ENCODE results near the gene SPINT4. TPM values are rescaled to one million over a fixed set of nuclear protein-coding genes. Genes with fewer than 3 reads are reported as not detected.
"Not testable (repeated sequence)": the region's sequence is repeated elsewhere in the genome, so short reads cannot be mapped to it uniquely, and the experiment has no call there.

SPINT4 gene
- total RNA-seq, 1 donor from 2014 or later = not detected

DNA sequence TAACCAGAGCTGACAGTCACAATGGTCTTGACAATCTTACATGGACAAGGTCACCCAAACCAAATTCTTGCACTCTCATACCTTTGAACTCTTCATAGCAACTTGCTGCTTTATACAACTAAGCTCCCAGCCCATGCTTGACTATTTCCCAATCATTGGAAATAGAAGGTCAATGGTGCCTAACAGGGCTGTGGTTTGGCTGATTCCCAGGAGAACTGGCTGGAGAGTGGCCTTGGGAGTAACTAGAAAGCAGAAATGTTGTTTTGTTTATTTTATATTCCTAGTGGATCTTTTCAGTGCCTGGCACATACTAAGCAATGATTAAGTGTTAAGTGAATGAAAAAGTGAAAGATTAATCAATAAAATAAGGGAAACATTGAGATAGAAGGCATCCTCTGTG lies 3.0 kb downstream of the SPINT4 start:
- no peak overlapping the region for H3K27ac ChIP-seq (ENCODE audit: low read depth, low read length)
- no peak overlapping the region for H3K9ac ChIP-seq (ENCODE audit: low read depth in 1 of 3, low read length in 3 of 3)
- no peak overlapping the region for H3K4me3 ChIP-seq (ENCODE audit: low read length in 3 of 3)
- H3K36me3 ChIP-seq (ENCODE audit: control insufficient read depth in 3 of 3, insufficient read depth in 3 of 3, low read length in 3 of 3) = no peaks in the 10 kb centered on the region
- no peaks in the 10 kb centered on the region for H3K27me3 ChIP-seq (ENCODE audit: control insufficient read depth in 3 of 3, insufficient read depth in 3 of 3, low read length in 3 of 3)
- H3K9me3 ChIP-seq (ENCODE audit: control insufficient read depth in 3 of 3, low read length in 3 of 3) = no peaks in the 10 kb centered on the region
- H3K4me1 ChIP-seq (ENCODE audit: control insufficient read depth in 3 of 3, insufficient read depth in 3 of 3, low read length in 3 of 3) = no peaks in the 10 kb centered on the region

DNA sequence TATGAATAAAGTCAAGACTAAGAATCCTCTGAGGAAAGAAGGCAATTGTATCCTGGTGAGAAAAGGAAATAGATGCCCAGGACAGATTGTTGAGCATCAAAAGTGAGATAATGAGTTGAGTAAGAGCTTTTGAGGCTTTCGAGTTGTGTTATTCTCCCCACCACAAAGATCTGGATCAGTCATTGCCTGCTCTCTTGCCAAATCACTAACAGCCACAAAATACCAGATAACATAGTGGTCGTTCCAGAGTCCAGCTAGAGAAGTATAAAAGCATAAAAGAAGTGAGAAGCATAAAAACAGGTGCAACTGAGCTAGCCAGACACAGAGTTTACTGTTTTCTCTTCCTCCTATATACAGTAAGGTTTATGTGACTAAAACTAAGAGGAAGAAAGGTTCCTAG lies 4.9 kb downstream of the SPINT4 start:
- Histone ChIP-seq H3K36me3 (ENCODE audit: control insufficient read depth in 3 of 3, insufficient read depth in 3 of 3, low read length in 3 of 3) (no peaks in the 10 kb centered on the region), H3K27me3 (ENCODE audit: control insufficient read depth in 3 of 3, insufficient read depth in 3 of 3, low read length in 3 of 3) (no peaks in the 10 kb centered on the region), H3K4me1 (ENCODE audit: control insufficient read depth in 3 of 3, insufficient read depth in 3 of 3, low read length in 3 of 3) (no peaks in the 10 kb centered on the region), H3K9ac (ENCODE audit: low read depth in 1 of 3, low read length in 3 of 3) (no peak overlapping the region), H3K4me3 (ENCODE audit: low read length in 3 of 3) (no peak overlapping the region), H3K27ac (ENCODE audit: low read depth, low read length) (no peak overlapping the region), H3K9me3 (ENCODE audit: control insufficient read depth in 3 of 3, low read length in 3 of 3) (no peaks in the 10 kb centered on the region)

DNA sequence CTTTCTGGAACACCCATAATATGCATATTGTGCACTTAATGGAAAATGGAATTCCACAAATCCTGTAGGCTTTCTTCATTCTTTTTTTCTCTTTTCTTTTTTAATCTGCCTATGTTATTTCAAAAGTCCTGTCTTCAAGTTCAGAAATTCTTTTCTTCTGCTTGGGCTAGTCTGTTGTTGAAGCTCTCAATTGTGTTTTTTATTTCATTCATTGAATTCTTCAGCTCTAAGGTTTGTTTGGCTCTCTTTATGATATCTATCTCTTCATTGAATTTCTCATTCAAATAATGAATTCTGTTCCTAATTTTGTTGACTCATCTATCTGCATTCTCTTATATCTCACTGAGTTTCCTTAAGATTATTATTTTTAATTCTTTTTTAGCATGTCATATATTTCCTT lies 10.1 kb downstream of the SPINT4 start:
- H3K9ac ChIP-seq (ENCODE audit: low read depth in 1 of 3, low read length in 3 of 3) = no peak overlapping the region
- no peaks in the 10 kb centered on the region for H3K27me3 ChIP-seq (ENCODE audit: control insufficient read depth in 3 of 3, insufficient read depth in 3 of 3, low read length in 3 of 3)
- no peaks in the 10 kb centered on the region for H3K4me1 ChIP-seq (ENCODE audit: control insufficient read depth in 3 of 3, insufficient read depth in 3 of 3, low read length in 3 of 3)
- no peaks in the 10 kb centered on the region for H3K36me3 ChIP-seq (ENCODE audit: control insufficient read depth in 3 of 3, insufficient read depth in 3 of 3, low read length in 3 of 3)
- no peak overlapping the region for H3K27ac ChIP-seq (ENCODE audit: low read depth, low read length)
- H3K4me3 ChIP-seq (ENCODE audit: low read length in 3 of 3) = no peak overlapping the region
- H3K9me3 ChIP-seq (ENCODE audit: control insufficient read depth in 3 of 3, low read length in 3 of 3) = peaks cover 0 to 4% (median 0%) of the 10 kb centered on the region in 3 donors

DNA sequence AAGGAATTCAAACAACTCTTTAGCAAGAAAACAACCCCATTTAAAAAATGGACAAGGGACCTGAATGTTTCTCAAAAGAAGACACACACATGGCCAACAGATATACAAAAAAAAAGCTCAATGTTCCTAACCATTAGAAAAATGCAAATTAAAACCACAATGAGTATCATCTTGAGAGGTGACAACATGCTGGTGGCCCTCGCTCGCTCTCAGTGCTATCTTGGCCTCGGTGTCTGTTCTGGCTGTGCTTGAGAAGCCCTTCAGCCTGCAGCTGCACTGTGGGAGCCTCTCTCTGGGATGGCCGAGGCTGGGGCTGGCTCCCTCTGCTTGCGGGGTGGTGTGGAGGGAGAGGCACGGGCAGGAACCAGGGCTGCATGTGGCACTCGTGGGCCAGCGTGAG lies 13.4 kb downstream of the SPINT4 start:
- no peak overlapping the region for H3K4me3 ChIP-seq (ENCODE audit: low read length in 3 of 3)
- no peak overlapping the region for H3K27ac ChIP-seq (ENCODE audit: low read depth, low read length)
- no peaks in the 10 kb centered on the region for H3K27me3 ChIP-seq (ENCODE audit: control insufficient read depth in 3 of 3, insufficient read depth in 3 of 3, low read length in 3 of 3)
- no peaks in the 10 kb centered on the region for H3K36me3 ChIP-seq (ENCODE audit: control insufficient read depth in 3 of 3, insufficient read depth in 3 of 3, low read length in 3 of 3)
- H3K9ac ChIP-seq (ENCODE audit: low read depth in 1 of 3, low read length in 3 of 3) = no peak overlapping the region
- H3K9me3 ChIP-seq (ENCODE audit: control insufficient read depth in 3 of 3, low read length in 3 of 3) = peaks cover 0 to 4% (median 0%) of the 10 kb centered on the region in 3 donors
- no peaks in the 10 kb centered on the region for H3K4me1 ChIP-seq (ENCODE audit: control insufficient read depth in 3 of 3, insufficient read depth in 3 of 3, low read length in 3 of 3)

DNA sequence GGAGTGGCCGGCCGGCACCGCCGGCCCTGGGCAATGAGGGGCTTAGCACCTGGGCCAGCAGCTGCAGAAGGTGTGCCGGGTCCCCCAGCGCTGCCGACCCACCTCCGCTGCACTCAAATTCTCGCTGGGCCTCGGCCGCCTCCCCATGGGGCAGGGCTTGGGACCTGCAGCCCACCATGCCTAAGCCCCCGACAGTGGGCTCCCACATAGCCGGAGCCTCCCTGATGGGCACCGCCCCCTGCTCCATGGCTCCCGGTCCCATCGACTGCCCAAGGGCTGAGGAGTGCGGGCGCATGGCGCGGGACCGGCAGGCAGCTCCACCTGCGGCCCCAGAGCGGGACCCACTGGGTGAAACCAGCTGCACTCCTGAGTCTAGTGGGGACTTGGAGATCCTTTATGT lies 13.8 kb downstream of the SPINT4 start:
- Histone ChIP-seq H3K27ac (ENCODE audit: low read depth, low read length) (no peak overlapping the region), H3K4me1 (ENCODE audit: control insufficient read depth in 3 of 3, insufficient read depth in 3 of 3, low read length in 3 of 3) (no peaks in the 10 kb centered on the region), H3K9me3 (ENCODE audit: control insufficient read depth in 3 of 3, low read length in 3 of 3) (peaks cover 0 to 4% (median 0%) of the 10 kb centered on the region in 3 donors), H3K4me3 (ENCODE audit: low read length in 3 of 3) (no peak overlapping the region), H3K27me3 (ENCODE audit: control insufficient read depth in 3 of 3, insufficient read depth in 3 of 3, low read length in 3 of 3) (no peaks in the 10 kb centered on the region), H3K36me3 (ENCODE audit: control insufficient read depth in 3 of 3, insufficient read depth in 3 of 3, low read length in 3 of 3) (no peaks in the 10 kb centered on the region), H3K9ac (ENCODE audit: low read depth in 1 of 3, low read length in 3 of 3) (no peak overlapping the region)

DNA sequence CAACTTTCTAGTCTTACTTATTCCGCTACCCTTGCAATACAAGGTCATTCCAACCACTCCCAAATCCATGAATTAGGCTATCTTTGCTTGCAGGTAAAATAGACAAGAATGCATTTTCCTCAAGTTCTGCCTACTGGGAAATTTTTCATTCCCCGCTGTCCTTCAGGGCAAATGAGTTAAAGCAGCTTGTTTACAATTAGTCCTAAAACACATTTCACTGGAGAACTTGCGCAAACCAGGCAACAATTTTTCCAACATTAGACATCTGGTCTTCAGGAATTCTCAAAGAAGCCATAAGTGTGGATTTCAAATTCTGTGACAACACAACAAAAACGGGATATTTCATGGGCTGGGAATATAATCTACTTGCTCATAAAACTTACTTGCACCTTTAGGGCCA lies 20.4 kb downstream of the SPINT4 start:
- Histone ChIP-seq H3K36me3 (ENCODE audit: control insufficient read depth in 3 of 3, insufficient read depth in 3 of 3, low read length in 3 of 3) (no peaks in the 10 kb centered on the region), H3K4me3 (ENCODE audit: low read length in 3 of 3) (no peak overlapping the region), H3K27me3 (ENCODE audit: control insufficient read depth in 3 of 3, insufficient read depth in 3 of 3, low read length in 3 of 3) (peaks cover 0 to 2% (median 0%) of the 10 kb centered on the region in 3 donors), H3K27ac (ENCODE audit: low read depth, low read length) (no peak overlapping the region), H3K9ac (ENCODE audit: low read depth in 1 of 3, low read length in 3 of 3) (no peak overlapping the region), H3K9me3 (ENCODE audit: control insufficient read depth in 3 of 3, low read length in 3 of 3) (no peaks in the 10 kb centered on the region), H3K4me1 (ENCODE audit: control insufficient read depth in 3 of 3, insufficient read depth in 3 of 3, low read length in 3 of 3) (no peaks in the 10 kb centered on the region)

DNA sequence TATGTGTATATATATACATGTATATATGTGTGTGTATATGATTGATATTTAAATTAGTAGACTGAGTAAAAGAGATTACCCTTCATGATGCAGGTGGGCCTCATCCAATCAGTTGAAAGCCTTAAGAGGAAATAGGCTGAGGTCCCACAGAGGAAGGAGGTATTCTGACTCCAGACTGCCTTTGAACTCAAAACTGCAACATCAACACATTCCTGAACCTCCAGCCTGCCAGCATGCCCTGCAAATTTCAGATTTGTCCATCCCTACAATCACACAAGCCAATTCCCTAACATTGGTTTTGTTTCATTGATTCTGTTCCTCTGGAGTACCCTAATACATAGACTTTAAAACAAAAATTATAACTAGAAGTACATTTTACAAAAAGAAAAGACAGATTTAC lies 22.9 kb downstream of the SPINT4 start:
- Histone ChIP-seq H3K9me3 (ENCODE audit: control insufficient read depth in 3 of 3, low read length in 3 of 3) (no peaks in the 10 kb centered on the region), H3K4me1 (ENCODE audit: control insufficient read depth in 3 of 3, insufficient read depth in 3 of 3, low read length in 3 of 3) (no peaks in the 10 kb centered on the region), H3K9ac (ENCODE audit: low read depth in 1 of 3, low read length in 3 of 3) (no peak overlapping the region), H3K4me3 (ENCODE audit: low read length in 3 of 3) (no peak overlapping the region), H3K27me3 (ENCODE audit: control insufficient read depth in 3 of 3, insufficient read depth in 3 of 3, low read length in 3 of 3) (peaks cover 0 to 5% (median 2%) of the 10 kb centered on the region in 3 donors), H3K27ac (ENCODE audit: low read depth, low read length) (no peak overlapping the region), H3K36me3 (ENCODE audit: control insufficient read depth in 3 of 3, insufficient read depth in 3 of 3, low read length in 3 of 3) (no peaks in the 10 kb centered on the region)

DNA sequence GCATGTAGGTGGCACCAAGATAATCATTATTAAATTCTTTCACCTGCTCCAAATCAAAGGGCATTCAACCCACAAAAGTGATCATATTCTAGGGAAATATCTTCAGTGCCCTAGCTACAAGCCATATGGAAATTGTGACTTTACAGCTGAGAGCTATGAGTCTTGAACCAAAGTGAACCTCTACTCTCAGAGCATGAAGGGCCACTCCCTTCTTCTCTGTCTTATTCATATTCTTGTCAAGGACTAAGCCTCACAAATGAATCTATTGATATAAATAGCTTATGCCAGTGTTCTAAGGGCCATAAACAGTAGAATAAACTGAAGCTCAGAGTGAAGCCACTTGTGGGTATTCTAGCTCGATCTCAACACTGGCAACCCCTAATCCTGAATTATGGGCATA lies 29.6 kb downstream of the SPINT4 start:
- no peaks in the 10 kb centered on the region for H3K36me3 ChIP-seq (ENCODE audit: control insufficient read depth in 3 of 3, insufficient read depth in 3 of 3, low read length in 3 of 3)
- peaks cover 0 to 5% (median 0%) of the 10 kb centered on the region in 3 donors for H3K27me3 ChIP-seq (ENCODE audit: control insufficient read depth in 3 of 3, insufficient read depth in 3 of 3, low read length in 3 of 3)
- no peak overlapping the region for H3K9ac ChIP-seq (ENCODE audit: low read depth in 1 of 3, low read length in 3 of 3)
- peaks cover 0 to 3% (median 0%) of the 10 kb centered on the region in 3 donors for H3K9me3 ChIP-seq (ENCODE audit: control insufficient read depth in 3 of 3, low read length in 3 of 3)
- no peak overlapping the region for H3K27ac ChIP-seq (ENCODE audit: low read depth, low read length)
- no peaks in the 10 kb centered on the region for H3K4me1 ChIP-seq (ENCODE audit: control insufficient read depth in 3 of 3, insufficient read depth in 3 of 3, low read length in 3 of 3)
- H3K4me3 ChIP-seq (ENCODE audit: low read length in 3 of 3) = no peak overlapping the region

DNA sequence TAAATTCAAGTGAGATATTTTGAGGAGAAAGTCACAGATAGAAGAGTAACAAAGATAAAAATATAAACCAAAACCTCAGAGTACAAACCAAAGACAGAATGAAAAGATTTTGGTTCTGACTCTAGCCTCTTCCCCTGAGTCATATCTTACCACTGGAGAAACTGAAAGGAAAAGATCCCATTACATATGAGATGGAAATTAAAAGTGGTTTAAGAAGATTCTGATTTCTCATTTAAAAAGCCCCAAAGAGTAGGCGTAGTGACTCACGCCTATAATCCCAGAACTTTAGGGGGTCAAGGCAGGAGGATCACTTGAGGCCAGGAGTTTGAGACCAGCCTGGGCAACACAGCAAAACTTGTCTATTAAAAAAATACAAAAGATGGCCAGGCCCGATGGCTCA lies 30.6 kb downstream of the SPINT4 start:
- Histone ChIP-seq H3K9ac (ENCODE audit: low read depth in 1 of 3, low read length in 3 of 3) (no peak overlapping the region), H3K4me3 (ENCODE audit: low read length in 3 of 3) (no peak overlapping the region), H3K27ac (ENCODE audit: low read depth, low read length) (no peak overlapping the region), H3K36me3 (ENCODE audit: control insufficient read depth in 3 of 3, insufficient read depth in 3 of 3, low read length in 3 of 3) (no peaks in the 10 kb centered on the region), H3K9me3 (ENCODE audit: control insufficient read depth in 3 of 3, low read length in 3 of 3) (peaks cover 0 to 3% (median 0%) of the 10 kb centered on the region in 3 donors), H3K4me1 (ENCODE audit: control insufficient read depth in 3 of 3, insufficient read depth in 3 of 3, low read length in 3 of 3) (no peaks in the 10 kb centered on the region), H3K27me3 (ENCODE audit: control insufficient read depth in 3 of 3, insufficient read depth in 3 of 3, low read length in 3 of 3) (peaks cover 0 to 5% (median 0%) of the 10 kb centered on the region in 3 donors)

DNA sequence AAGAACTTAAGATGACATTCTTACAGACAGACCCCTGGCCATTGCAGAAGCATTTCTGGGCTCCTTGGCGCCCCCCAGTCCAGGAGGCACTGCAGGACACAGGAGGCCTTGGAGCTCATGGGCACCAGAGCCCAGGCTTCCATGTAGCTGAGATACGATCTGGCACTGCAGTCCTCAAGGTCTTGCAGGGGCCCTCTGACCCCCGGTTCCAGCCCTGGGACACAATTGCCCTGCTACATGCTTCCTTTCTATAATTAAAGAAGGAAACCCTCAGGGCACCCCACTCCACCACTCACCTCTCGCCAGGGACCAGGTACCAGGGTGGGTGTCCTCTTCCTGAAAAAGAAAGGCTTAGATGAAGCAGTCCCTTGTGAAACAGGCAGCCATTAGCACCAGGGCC lies 35.9 kb downstream of the SPINT4 start:
- Histone ChIP-seq H3K27me3 (ENCODE audit: control insufficient read depth in 3 of 3, insufficient read depth in 3 of 3, low read length in 3 of 3) (no peaks in the 10 kb centered on the region), H3K4me1 (ENCODE audit: control insufficient read depth in 3 of 3, insufficient read depth in 3 of 3, low read length in 3 of 3) (no peaks in the 10 kb centered on the region), H3K4me3 (ENCODE audit: low read length in 3 of 3) (no peak overlapping the region), H3K9me3 (ENCODE audit: control insufficient read depth in 3 of 3, low read length in 3 of 3) (peaks cover 0 to 3% (median 0%) of the 10 kb centered on the region in 3 donors), H3K9ac (ENCODE audit: low read depth in 1 of 3, low read length in 3 of 3) (no peak overlapping the region), H3K27ac (ENCODE audit: low read depth, low read length) (no peak overlapping the region), H3K36me3 (ENCODE audit: control insufficient read depth in 3 of 3, insufficient read depth in 3 of 3, low read length in 3 of 3) (no peaks in the 10 kb centered on the region)

DNA sequence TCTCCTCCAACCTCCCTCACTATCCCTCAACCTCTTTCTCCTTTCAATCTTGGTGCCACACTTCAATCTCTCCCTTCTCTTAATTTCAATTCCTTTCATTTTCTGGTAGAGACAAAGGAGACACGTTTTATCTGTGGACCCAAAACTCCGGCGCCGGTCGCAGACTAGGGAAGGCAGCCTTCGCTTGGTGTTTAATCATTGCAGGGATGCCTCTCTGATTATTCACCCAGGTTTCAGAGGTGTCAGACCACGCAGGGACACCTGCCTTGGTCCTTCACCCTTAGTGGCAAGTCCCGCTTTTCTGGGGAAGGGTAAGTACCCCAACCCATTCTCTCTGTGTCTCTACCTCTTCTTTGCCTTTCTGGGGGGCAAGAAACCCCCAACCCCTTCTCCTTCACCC lies 37.8 kb downstream of the SPINT4 start:
- not testable (repeated sequence) for H3K36me3 ChIP-seq (ENCODE audit: control insufficient read depth in 3 of 3, insufficient read depth in 3 of 3, low read length in 3 of 3); H3K27me3 ChIP-seq (ENCODE audit: control insufficient read depth in 3 of 3, insufficient read depth in 3 of 3, low read length in 3 of 3); H3K9me3 ChIP-seq (ENCODE audit: control insufficient read depth in 3 of 3, low read length in 3 of 3); H3K4me1 ChIP-seq (ENCODE audit: control insufficient read depth in 3 of 3, insufficient read depth in 3 of 3, low read length in 3 of 3); H3K9ac ChIP-seq (ENCODE audit: low read depth in 1 of 3, low read length in 3 of 3); H3K27ac ChIP-seq (ENCODE audit: low read depth, low read length); H3K4me3 ChIP-seq (ENCODE audit: low read length in 3 of 3)
